BE2C (cell line): ENCODE results near the gene RPS6KA2.
"Not testable (repeated sequence)": the region's sequence is repeated elsewhere in the genome, so short reads cannot be mapped to it uniquely, and the experiment has no call there.

Experiments
- DNase-seq: peaks from one replicate; pipeline ENCODE4 v3.0.0-alpha.2; 2020
- H3K27me3 ChIP-seq: fragments of 250-450 bp; sonication (Bioruptor Pico); 2 replicates; pipeline ENCODE4 v1.5.1; 2020; ENCODE audit warnings: mild to moderate bottlenecking
- H3K36me3 ChIP-seq: fragments of 250-450 bp; sonication (Bioruptor Pico); 2 replicates; pipeline ENCODE4 v1.5.1; 2020; ENCODE audit warnings: mild to moderate bottlenecking
- H3K4me1 ChIP-seq: fragments of 250-450 bp; sonication (Bioruptor Pico); 2 replicates; pipeline ENCODE4 v1.5.1; 2020
- H3K4me3 ChIP-seq: 2 replicates; pipeline ENCODE4 v1.5.1; 2011; ENCODE audit warnings: low read depth, low read length
- H3K9me3 ChIP-seq: fragments of 250-450 bp; sonication (Bioruptor Pico); 2 replicates; pipeline ENCODE4 v1.5.1; 2020
- TF ChIP-seq, protein P1 (sequence below): IDR thresholded peaks from 2 replicates; pipeline ENCODE4 v1.5.1; 2012; ENCODE audit warnings: mild to moderate bottlenecking, low read depth, low read length

Gene RPS6KA2

DNA sequence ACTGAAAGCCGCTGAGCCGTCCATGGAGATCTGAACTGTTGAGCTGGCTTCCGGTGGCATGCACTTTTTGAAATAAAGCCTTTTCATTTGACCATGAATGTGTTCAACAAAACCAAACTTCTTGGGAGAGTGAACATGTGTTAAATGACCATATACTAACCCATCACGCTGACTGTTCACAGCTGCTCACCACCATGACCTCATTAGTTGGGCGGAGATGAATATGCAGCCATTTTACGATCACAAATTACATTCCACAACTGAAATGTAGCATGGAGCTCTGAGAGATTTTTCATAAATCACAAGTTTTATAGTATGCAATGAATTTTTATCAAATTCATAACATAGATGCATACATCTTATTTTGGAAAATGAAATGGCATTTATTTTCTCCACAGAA is 44.8 kb downstream of the RPS6KA2 start:
- Histone ChIP-seq H3K27me3 (no peaks in the 10 kb centered on the region), H3K36me3 (no peaks in the 10 kb centered on the region), H3K4me1 (no peaks in the 10 kb centered on the region), H3K9me3 (no peaks in the 10 kb centered on the region), H3K4me3 (no peak overlapping the region)
- TF ChIP-seq, protein P1, sequence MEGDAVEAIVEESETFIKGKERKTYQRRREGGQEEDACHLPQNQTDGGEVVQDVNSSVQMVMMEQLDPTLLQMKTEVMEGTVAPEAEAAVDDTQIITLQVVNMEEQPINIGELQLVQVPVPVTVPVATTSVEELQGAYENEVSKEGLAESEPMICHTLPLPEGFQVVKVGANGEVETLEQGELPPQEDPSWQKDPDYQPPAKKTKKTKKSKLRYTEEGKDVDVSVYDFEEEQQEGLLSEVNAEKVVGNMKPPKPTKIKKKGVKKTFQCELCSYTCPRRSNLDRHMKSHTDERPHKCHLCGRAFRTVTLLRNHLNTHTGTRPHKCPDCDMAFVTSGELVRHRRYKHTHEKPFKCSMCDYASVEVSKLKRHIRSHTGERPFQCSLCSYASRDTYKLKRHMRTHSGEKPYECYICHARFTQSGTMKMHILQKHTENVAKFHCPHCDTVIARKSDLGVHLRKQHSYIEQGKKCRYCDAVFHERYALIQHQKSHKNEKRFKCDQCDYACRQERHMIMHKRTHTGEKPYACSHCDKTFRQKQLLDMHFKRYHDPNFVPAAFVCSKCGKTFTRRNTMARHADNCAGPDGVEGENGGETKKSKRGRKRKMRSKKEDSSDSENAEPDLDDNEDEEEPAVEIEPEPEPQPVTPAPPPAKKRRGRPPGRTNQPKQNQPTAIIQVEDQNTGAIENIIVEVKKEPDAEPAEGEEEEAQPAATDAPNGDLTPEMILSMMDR = no peak
- DNase-seq = no peak

DNA sequence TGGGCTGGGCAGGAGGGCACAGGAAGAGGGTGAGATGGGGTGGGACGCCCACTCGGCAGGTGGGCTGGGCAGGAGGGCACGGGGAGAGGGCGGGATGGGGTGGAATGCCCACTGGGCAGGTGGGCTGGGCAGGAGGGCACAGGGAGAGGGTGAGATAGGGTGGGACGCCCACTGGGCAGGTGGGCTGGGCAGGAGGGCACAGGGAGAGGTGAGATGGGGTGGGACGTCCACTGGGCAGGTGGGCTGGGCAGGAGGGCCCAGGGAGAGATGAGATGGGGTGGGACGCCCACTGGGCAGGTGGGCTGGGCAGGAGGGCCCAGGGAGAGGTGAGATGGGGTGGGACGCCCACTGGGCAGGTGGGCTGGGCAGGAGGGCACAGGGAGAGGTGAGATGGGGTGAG is 45.2 kb downstream of the RPS6KA2 start:
- not testable (repeated sequence) for DNase-seq, H3K4me1 ChIP-seq, H3K27me3 ChIP-seq, H3K9me3 ChIP-seq, H3K4me3 ChIP-seq, H3K36me3 ChIP-seq

GRCh38 chr6:166581091-166581511 is 46.0 kb downstream of the RPS6KA2 start:
- DNase-seq = no peak
- H3K4me3 ChIP-seq = no peak overlapping the region
- 0 out of 2 replicates have a peak, but pooled peaks cover 2% of the 10 kb centered on the region for H3K36me3 ChIP-seq
- TF ChIP-seq, protein P1 = no peak
- H3K27me3 ChIP-seq = no peaks in the 10 kb centered on the region
- no peaks in the 10 kb centered on the region for H3K4me1 ChIP-seq
- no peaks in the 10 kb centered on the region for H3K9me3 ChIP-seq

- Histone ChIP-seq H3K27me3 (no peaks in the 10 kb centered on the region), H3K9me3 (no peaks in the 10 kb centered on the region)
Measured at GRCh38 chr6:166580076-166581050, 46.7 kb downstream of the RPS6KA2 start.

GRCh38 chr6:166579237-166579850 is 47.7 kb downstream of the RPS6KA2 start:
- DNase-seq = no peak
- no peaks in the 10 kb centered on the region for H3K9me3 ChIP-seq
- TF ChIP-seq, protein P1 = no peak
- H3K27me3 ChIP-seq = no peaks in the 10 kb centered on the region
- 0 out of 2 replicates have a peak, but pooled peaks cover 2% of the 10 kb centered on the region for H3K36me3 ChIP-seq
- no peaks in the 10 kb centered on the region for H3K4me1 ChIP-seq
- no peak overlapping the region for H3K4me3 ChIP-seq

More at GRCh38 chr6:166580076-166581050, 46.7 kb downstream of the RPS6KA2 start:
- Histone ChIP-seq H3K36me3 (0 out of 2 replicates have a peak, but pooled peaks cover 2% of the 10 kb centered on the region), H3K4me1 (no peaks in the 10 kb centered on the region), H3K4me3 (no peak overlapping the region)
- TF ChIP-seq, protein P1 = no peak
- DNase-seq = no peak

GRCh38 chr6:166578536-166579236 is 48.4 kb downstream of the RPS6KA2 start:
- Histone ChIP-seq H3K4me3 (no peak overlapping the region), H3K4me1 (no peaks in the 10 kb centered on the region), H3K9me3 (no peaks in the 10 kb centered on the region), H3K36me3 (0 out of 2 replicates have a peak, but pooled peaks cover 2% of the 10 kb centered on the region), H3K27me3 (no peaks in the 10 kb centered on the region)
- TF ChIP-seq, protein P1 = no peak
- no peak for DNase-seq
